Measurements from ENCODE around the gene CCDC180.
"Not testable (repeated sequence)": the region's sequence is repeated elsewhere in the genome, so short reads cannot be mapped to it uniquely, and the experiment has no call there.

The CCDC180 gene

GRCh38 chr9:97307500-97308163 is at the start of gene CCDC180:
TSS of gene CCDC180 (plus strand) at chr9:97307659. CDS start at chr9:97308064, 405 bp downstream.
- DNase-seq: peak in 16 of 51 donors; percentile 6 to 46 (median 20)

GRCh38 chr9:97259834-97260514 is 47.5 kb upstream of the CCDC180 start:
- not testable (repeated sequence) for DNase-seq

- DNase-seq: no peak
These were observed 36.2 kb upstream of the CCDC180 start for GRCh38 chr9:97271292-97271691.

- no peak for DNase-seq
These were observed 35.4 kb upstream of the CCDC180 start for GRCh38 chr9:97272072-97272471.

- DNase-seq: no peak
These were observed 31.1 kb upstream of the CCDC180 start for GRCh38 chr9:97276310-97276852.

GRCh38 chr9:97277953-97278352 is 29.5 kb upstream of the CCDC180 start:
- no peak for DNase-seq

- DNase-seq: no peak
These were observed 26.6 kb upstream of the CCDC180 start for GRCh38 chr9:97280755-97281330.

- DNase-seq: no peak
These were observed 23.7 kb upstream of the CCDC180 start for GRCh38 chr9:97283768-97284167.

GRCh38 chr9:97284798-97285197 is 22.7 kb upstream of the CCDC180 start:
- DNase-seq: no peak

GRCh38 chr9:97292200-97292599 is 15.3 kb upstream of the CCDC180 start:
- DNase-seq: no peak

- DNase-seq: peak in 2 of 51 donors; percentile 3 to 5
These were observed 14.2 kb upstream of the CCDC180 start for GRCh38 chr9:97293207-97293721.

- no peak for DNase-seq
These were observed 13.6 kb upstream of the CCDC180 start for GRCh38 chr9:97293818-97294217.

GRCh38 chr9:97297889-97298288 is 9.6 kb upstream of the CCDC180 start:
- DNase-seq: no peak

- DNase-seq: no peak
These were observed 7.5 kb upstream of the CCDC180 start for GRCh38 chr9:97299809-97300414.

- DNase-seq: no peak
These were observed 6.9 kb upstream of the CCDC180 start for GRCh38 chr9:97300586-97300985.

- DNase-seq: no peak
These were observed 5.5 kb upstream of the CCDC180 start for GRCh38 chr9:97301974-97302373.

- no peak for DNase-seq
These were observed 2.9 kb upstream of the CCDC180 start for GRCh38 chr9:97304586-97304985.

GRCh38 chr9:97305501-97306298 is 1.8 kb upstream of the CCDC180 start:
- no peak for DNase-seq

GRCh38 chr9:97307091-97307490 is 368 bp upstream of the CCDC180 start:
- DNase-seq: peak in 42 of 51 donors; percentile 4 to 84 (median 59)

- no peak for DNase-seq
These were observed 1.8 kb downstream of the CCDC180 start for GRCh38 chr9:97309260-97309659.

GRCh38 chr9:97310023-97310422 is 2.6 kb downstream of the CCDC180 start:
- DNase-seq: no peak

All from hypothalamus (tissue), 51 donors.